Natural killer cell (primary cell): ENCODE data around the gene EN2. TPM values are rescaled to one million over a fixed set of nuclear protein-coding genes. Genes with fewer than 3 reads are reported as not detected.
A peak's percentile ranks its signal among the peaks of the same experiment; 100 is the strongest.

Experiments used
- ATAC-seq, 3 donors: fragments of 150-1000 bp in 2 of 3; fragments of 200-7000 bp in 1 of 3; cut with Tn5 transposase; 1 replicate in 1 of 3; 2 replicates in 2 of 3; pipeline ENCODE4 v1.10.0; 2021; ENCODE audit warnings: mild to moderate bottlenecking in 2 of 3, moderate library complexity in 2 of 3
- DNase-seq, 2 donors: peaks; one replicate each; pipeline versions ENCODE4 v3.0.0 to v3.0.0-alpha.2; 2013 to 2021; ENCODE audit warnings: mixed read lengths in 1 of 2
- H3K27ac ChIP-seq: one replicate; pipeline ENCODE4 v1.5.1; 2013; ENCODE audit warnings: mild to moderate bottlenecking, low read length
- H3K27me3 ChIP-seq: one replicate; pipeline ENCODE4 v1.6.1; 2013; ENCODE audit warnings: low read length; ENCODE audit not compliant: control insufficient read depth, insufficient read depth
- H3K36me3 ChIP-seq: one replicate; pipeline ENCODE4 v1.6.1; 2013; ENCODE audit warnings: low read length; ENCODE audit not compliant: control insufficient read depth, insufficient read depth
- H3K4me1 ChIP-seq: one replicate; pipeline ENCODE4 v1.6.1; 2013; ENCODE audit warnings: low read length; ENCODE audit not compliant: control insufficient read depth, insufficient read depth
- H3K4me3 ChIP-seq: one replicate; pipeline ENCODE4 v1.5.1; 2013; ENCODE audit warnings: low read length
- H3K9me3 ChIP-seq: one replicate; pipeline ENCODE4 v1.6.1; 2013; ENCODE audit warnings: low read length; ENCODE audit not compliant: control insufficient read depth, insufficient read depth
- H3K27ac Mint-ChIP-seq, 2 donors: one replicate each; pipeline ENCODE4 v1.8.0; 2022; ENCODE audit warnings: mild to moderate bottlenecking in 2 of 2, mixed read lengths in 2 of 2, moderate library complexity in 1 of 2
- H3K27me3 Mint-ChIP-seq, 2 donors: one replicate each; pipeline ENCODE4 v1.8.0; 2022; ENCODE audit warnings: low read depth in 2 of 2, mixed read lengths in 2 of 2
- H3K36me3 Mint-ChIP-seq: one replicate; pipeline ENCODE4 v1.8.0; 2022; ENCODE audit warnings: mixed read lengths
- H3K4me1 Mint-ChIP-seq, 2 donors: one replicate each; pipeline ENCODE4 v1.8.0; 2022; ENCODE audit warnings: mixed read lengths in 2 of 2
- H3K4me3 Mint-ChIP-seq: one replicate; pipeline ENCODE4 v1.8.0; 2022; ENCODE audit warnings: mild to moderate bottlenecking, moderate library complexity, mixed read lengths
- H3K9me3 Mint-ChIP-seq, 2 donors: one replicate each; pipeline ENCODE4 v1.8.0; 2022; ENCODE audit warnings: mixed read lengths in 2 of 2
- CTCF ChIP-seq: fragments of 200-600 bp; IDR thresholded peaks from one replicate; pipeline ENCODE4 v1.8.0; 2022; ENCODE audit warnings: antibody characterized with exemption
- WGBS: methylation state at CpG from one replicate; pipeline ENCODE4 v1.1.7; 2013; ENCODE audit warnings: missing lambda C conversion rate; ENCODE audit not compliant: insufficient coverage; 5-methylcytosine and 5-hydroxymethylcytosine counted together
- intact Hi-C: fragments of 100-400 bp; cut with micrococcal nuclease; formaldehyde crosslinking; loops from one replicate; pipeline ENCODE4 v1.14.2; 2022
- total RNA-seq, 4 donors: library from RNA; stranded (reverse); fragments of 120-200 nt in 1 of 4; gene quantifications; one replicate each; pipeline versions ENCODE4 v1.2.3 to v1.2.4, GENCODE V29; 2013 to 2022

EN2 gene
- total RNA-seq, 3 donors from 2014 or later (not counting 1 experiment from before 2014, with no cell fraction given), result not detected

GRCh38 chr7:155463114-155463811 is 5.3 kb downstream of the EN2 start:
- Mint-ChIP-seq H3K27ac (no peak overlapping the region), H3K27me3 (peaks cover 62 to 68% of the 10 kb centered on the region in 2 donors), H3K36me3 (no peaks in the 10 kb centered on the region), H3K4me3 (no peak overlapping the region), H3K4me1 (peaks cover 9 to 10% of the 10 kb centered on the region in 2 donors), H3K9me3 (no peaks in the 10 kb centered on the region)
- no peak overlapping the region for H3K4me3 ChIP-seq
- no peaks in the 10 kb centered on the region for H3K9me3 ChIP-seq
- ATAC-seq, result no peak
- peaks cover 35% of the 10 kb centered on the region for H3K4me1 ChIP-seq
- WGBS, result 10% methylated on average over 15 of the region's 15 CpGs
- no peaks in the 10 kb centered on the region for H3K36me3 ChIP-seq
- H3K27me3 ChIP-seq, result peaks cover 83% of the 10 kb centered on the region
- DNase-seq, result no peak
- H3K27ac ChIP-seq, result no peak overlapping the region
- no peak for TF ChIP-seq CTCF
- intact Hi-C loops, result no loop called here

- WGBS, result 13% methylated on average over 3 of the region's 6 CpGs
- Histone ChIP-seq H3K9me3 (no peaks in the 10 kb centered on the region), H3K27me3 (peaks cover 83% of the 10 kb centered on the region), H3K36me3 (no peaks in the 10 kb centered on the region), H3K4me3 (no peak overlapping the region), H3K4me1 (peaks cover 34% of the 10 kb centered on the region), H3K27ac (no peak overlapping the region)
- H3K36me3 Mint-ChIP-seq, result no peaks in the 10 kb centered on the region
- H3K9me3 Mint-ChIP-seq, result no peaks in the 10 kb centered on the region
- ATAC-seq (no peak), DNase-seq (no peak)
- intact Hi-C loops, result no loop called here
- H3K4me1 Mint-ChIP-seq, result peaks cover 8 to 13% of the 10 kb centered on the region in 2 donors
- H3K27me3 Mint-ChIP-seq, result peaks cover 68 to 75% of the 10 kb centered on the region in 2 donors
- H3K4me3 Mint-ChIP-seq, result no peak overlapping the region
- no peak for TF ChIP-seq CTCF
- no peak overlapping the region for H3K27ac Mint-ChIP-seq
Observed at GRCh38 chr7:155464183-155464582, 6.3 kb downstream of the EN2 start.

GRCh38 chr7:155464948-155465739 is 7.2 kb downstream of the EN2 start:
- Histone ChIP-seq H3K4me3 (no peak overlapping the region), H3K4me1 (peaks cover 29% of the 10 kb centered on the region), H3K9me3 (no peaks in the 10 kb centered on the region), H3K27ac (no peak overlapping the region), H3K27me3 (peaks cover 80% of the 10 kb centered on the region), H3K36me3 (no peaks in the 10 kb centered on the region)
- Mint-ChIP-seq H3K4me3 (peak overlapping the region; percentile 31), H3K36me3 (no peaks in the 10 kb centered on the region), H3K4me1 (peaks cover 0 to 5% of the 10 kb centered on the region in 2 donors), H3K9me3 (no peaks in the 10 kb centered on the region), H3K27me3 (peaks cover 67 to 75% of the 10 kb centered on the region in 2 donors), H3K27ac (no peak overlapping the region)
- no peak for DNase-seq
- no peak for ATAC-seq
- 9% methylated on average over 33 of the region's 33 CpGs for WGBS
- no peak for TF ChIP-seq CTCF
- intact Hi-C loops, result no loop called here
